Motor neuron (in vitro differentiated cells): ENCODE measurements around the gene SYNE2. TPM values are rescaled to one million over a fixed set of nuclear protein-coding genes. Genes with fewer than 3 reads are reported as not detected.
"Not testable (repeated sequence)": the region's sequence is repeated elsewhere in the genome, so short reads cannot be mapped to it uniquely, and the experiment has no call there.

Source experiments
- ATAC-seq, 8 experiments: fragments of 200-7000 bp; cut with Tn5 transposase; replicated peaks in 6 of 8; 2 replicates each; pipeline ENCODE4 v1.8.0; 2021; ENCODE audit warnings: mild to moderate bottlenecking in 8 of 8, moderate library complexity in 8 of 8
- H3K27ac ChIP-seq, 2 donors: fragments of 250-450 bp; sonication (Bioruptor Pico); 2 replicates each; pipeline ENCODE4 v1.9.0; 2021; ENCODE audit warnings: antibody characterized with exemption in 2 of 2, mild to moderate bottlenecking in 2 of 2, moderate library complexity in 1 of 2
- H3K4me1 ChIP-seq, 2 donors: fragments of 250-450 bp; sonication (Bioruptor Pico); replicated peaks in 1 of 2; 2 replicates each; pipeline ENCODE4 v1.6.1; 2021; ENCODE audit warnings: antibody characterized with exemption in 2 of 2, mild to moderate bottlenecking in 2 of 2, moderate library complexity in 1 of 2
- H3K4me3 ChIP-seq, 5 donors: fragments of 250-450 bp; sonication (Bioruptor Pico); 2 replicates each; pipeline ENCODE4 v1.9.0; 2021; ENCODE audit warnings: antibody characterized with exemption in 5 of 5, mild to moderate bottlenecking in 5 of 5, moderate library complexity in 4 of 5
- WGBS, 10 experiments: fragments of 450-650 bp; shearing (Covaris generic); methylation state at CpG; one replicate each; pipeline ENCODE4 v1.0.0; 2022; 5-methylcytosine and 5-hydroxymethylcytosine counted together
- in situ Hi-C, 9 experiments: fragments of 400-800 bp; cut with MboI; loops; one replicate each; pipeline ENCODE4 v1.15.0; 2021; ENCODE audit warnings: low sequenced_read_pairs in 9 of 9, low pct_unique_long_range_greater_than_20kb in 2 of 9; ENCODE audit not compliant: unreplicated experiment in 9 of 9
- total RNA-seq, 8 experiments: library from RNA; unstranded; fragments of 300-600 nt; gene quantifications; 2 replicates each; pipeline versions ENCODE4 v1.2.3 to v1.2.4, GENCODE V29; 2022

The SYNE2 gene
- total RNA-seq, 8 experiments from 2014 or later, result 3.6 to 51.3 (median 34.2) TPM

DNA sequence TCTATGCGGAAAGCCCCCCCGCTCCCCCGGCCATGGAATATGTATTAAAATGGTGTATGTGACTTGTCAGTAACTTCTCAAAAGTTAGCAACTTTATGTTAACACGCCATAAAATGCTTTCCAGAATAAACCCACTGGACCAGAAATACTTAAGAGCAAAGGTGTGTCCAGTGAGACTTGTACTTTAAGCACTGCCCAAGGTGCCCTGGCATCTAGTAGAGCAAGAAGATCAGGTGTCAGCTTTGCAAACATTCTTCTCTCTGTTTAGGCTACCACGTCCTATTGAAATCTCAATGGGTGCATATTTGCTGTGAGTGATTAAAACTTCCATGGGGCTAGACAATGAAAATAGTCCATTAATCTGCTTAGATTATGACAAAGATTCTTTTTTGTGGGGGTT lies 240.1 kb downstream of the SYNE2 start:
- Histone ChIP-seq H3K4me3 (no peak overlapping the region), H3K27ac (no peak overlapping the region), H3K4me1 (peaks cover 9 to 10% of the 10 kb centered on the region in 2 donors)
- in situ Hi-C loops, result no loop called here
- WGBS, 10 experiments, result 43 to 100% (median 86%) methylated on average over 1 to 5 of the region's 5 CpGs; no CpG with 5 or more reads in 1 of the 10 experiments
- no peak for ATAC-seq

DNA sequence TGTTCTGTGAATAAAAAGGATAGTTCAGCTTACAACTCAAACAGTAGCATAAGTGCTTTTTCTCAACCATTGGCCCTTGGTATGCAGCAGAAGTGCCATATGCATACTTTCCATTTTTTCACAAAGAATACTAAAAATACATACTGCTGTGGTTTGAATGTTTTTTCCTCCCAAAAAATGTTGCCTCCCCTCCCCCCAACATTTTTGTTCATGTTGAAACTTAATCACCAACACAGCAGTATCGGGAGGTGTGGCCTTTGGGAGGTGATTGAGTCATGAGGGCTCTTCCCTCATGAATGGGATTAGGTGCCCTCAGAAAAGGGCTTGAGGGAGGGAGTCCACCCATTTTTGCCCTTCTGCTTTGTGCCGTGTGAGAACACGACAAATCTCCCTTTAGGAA lies 242.8 kb downstream of the SYNE2 start:
- ATAC-seq, result no peak
- H3K4me1 ChIP-seq, result peaks cover 2 to 3% of the 10 kb centered on the region in 2 donors
- no peak overlapping the region for H3K4me3 ChIP-seq
- in situ Hi-C loops, result no loop called here
- WGBS, 10 experiments, result 86 to 100% (median 100%) methylated on average over 1 to 3 of the region's 3 CpGs; no CpG with 5 or more reads in 4 of the 10 experiments
- H3K27ac ChIP-seq, result no peak overlapping the region

- H3K4me1 ChIP-seq, result peaks cover 0 to 3% of the 10 kb centered on the region in 2 donors
- ATAC-seq, result no peak
- no peak overlapping the region for H3K27ac ChIP-seq
- 33 to 100% (median 82%) methylated on average over 1 to 4 of the region's 4 CpGs; no CpG with 5 or more reads in 1 of the 10 experiments for WGBS, 10 experiments
- H3K4me3 ChIP-seq, result no peak overlapping the region
- in situ Hi-C loops, result no loop called here
Measured at GRCh38 chr14:64098120-64098519, 245.3 kb downstream of the SYNE2 start.

DNA sequence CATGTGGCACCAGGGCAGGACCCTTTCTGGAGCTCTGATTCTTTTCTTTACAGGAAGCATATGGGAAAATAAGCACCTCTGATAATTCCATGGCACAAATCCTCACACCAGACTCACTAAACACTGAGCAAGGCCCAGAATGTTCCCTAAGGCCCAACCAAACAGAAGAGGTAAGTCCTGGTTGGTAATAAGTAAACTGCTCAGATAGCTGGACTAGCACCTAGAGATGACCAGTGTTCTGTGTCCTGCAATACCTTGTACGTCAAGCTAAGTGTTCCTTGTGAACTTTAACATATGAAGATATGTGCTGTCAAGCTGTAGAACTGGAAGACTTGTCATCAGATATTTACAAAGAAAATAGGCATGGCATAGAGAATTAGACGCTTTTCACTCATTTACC lies 254.6 kb downstream of the SYNE2 start:
- H3K27ac ChIP-seq, result no peak overlapping the region
- H3K4me3 ChIP-seq, result no peak overlapping the region
- WGBS, 10 experiments, result 80 to 100% (median 100%) methylated on average over 1 to 2 of the region's 2 CpGs; no CpG with 5 or more reads in 3 of the 10 experiments
- in situ Hi-C loops, result no loop called here
- ATAC-seq, result no peak
- no peaks in the 10 kb centered on the region for H3K4me1 ChIP-seq

GRCh38 chr14:64109819-64110554 lies 257.2 kb downstream of the SYNE2 start:
- peak in 1 of 8 experiments; percentile 22 for ATAC-seq
- in situ Hi-C loops, result no loop called here
- Histone ChIP-seq H3K4me1 (peaks cover 0 to 6% of the 10 kb centered on the region in 2 donors), H3K27ac (no peak overlapping the region), H3K4me3 (no peak overlapping the region)
- 0 to 100% (median 91%) methylated on average over 1 of the region's 1 CpG; no CpG with 5 or more reads in 2 of the 10 experiments for WGBS, 10 experiments

GRCh38 chr14:64110802-64111201 lies 258.0 kb downstream of the SYNE2 start:
- WGBS, 10 experiments, result 83 to 100% (median 100%) methylated on average over 1 of the region's 1 CpG; no CpG with 5 or more reads in 3 of the 10 experiments
- in situ Hi-C loops, result no loop called here

DNA sequence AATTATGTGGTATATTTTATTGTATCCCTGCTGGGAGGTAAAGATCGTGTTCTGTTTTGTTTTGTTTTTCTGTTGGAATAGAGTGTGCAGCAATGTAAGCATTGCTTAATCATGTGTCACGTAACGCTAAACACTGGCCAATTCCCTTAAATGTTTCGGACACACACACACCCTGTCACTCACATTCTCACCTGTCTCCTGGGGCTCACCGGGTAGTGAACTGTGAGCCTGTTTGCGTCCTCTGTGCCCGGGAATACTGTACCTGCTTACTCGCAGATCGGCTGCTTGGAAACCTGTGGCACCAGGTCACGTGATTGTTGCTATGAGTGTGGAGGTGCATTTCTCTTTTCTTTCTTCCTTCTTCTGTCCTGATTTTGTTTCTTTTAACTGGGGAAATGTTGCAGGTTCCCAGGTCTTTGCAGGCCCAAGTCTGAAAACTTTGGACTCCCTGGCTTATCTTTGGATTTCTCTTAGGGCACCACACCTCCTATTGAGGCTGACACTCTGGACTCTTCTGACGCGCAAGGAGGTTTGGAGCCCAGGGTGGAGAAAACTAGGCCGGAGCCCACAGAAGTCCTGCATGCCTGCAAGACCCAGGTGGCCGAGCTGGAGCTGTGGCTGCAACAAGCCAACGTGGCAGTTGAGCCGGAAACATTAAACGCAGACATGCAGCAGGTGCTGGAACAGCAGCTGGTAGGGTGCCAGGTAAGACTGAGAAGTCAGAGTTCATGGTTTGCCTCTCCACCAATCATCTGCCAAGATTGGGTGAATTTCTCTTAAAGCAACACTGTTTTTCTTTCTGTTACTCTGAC lies 260.3 kb downstream of the SYNE2 start:
- in situ Hi-C loops, result no loop called here
- Histone ChIP-seq H3K4me3 (no peak overlapping the region), H3K27ac (no peak overlapping the region), H3K4me1 (peaks cover 0 to 6% of the 10 kb centered on the region in 2 donors)
- 84 to 100% (median 93%) methylated on average over 1 to 15 of the region's 17 CpGs for WGBS, 10 experiments
- ATAC-seq, result no peak

More at GRCh38 chr14:64110802-64111201, 258.0 kb downstream of the SYNE2 start:
- Histone ChIP-seq H3K4me3 (no peak overlapping the region), H3K4me1 (peaks cover 0 to 6% of the 10 kb centered on the region in 2 donors), H3K27ac (no peak overlapping the region)
- ATAC-seq, result no peak

DNA sequence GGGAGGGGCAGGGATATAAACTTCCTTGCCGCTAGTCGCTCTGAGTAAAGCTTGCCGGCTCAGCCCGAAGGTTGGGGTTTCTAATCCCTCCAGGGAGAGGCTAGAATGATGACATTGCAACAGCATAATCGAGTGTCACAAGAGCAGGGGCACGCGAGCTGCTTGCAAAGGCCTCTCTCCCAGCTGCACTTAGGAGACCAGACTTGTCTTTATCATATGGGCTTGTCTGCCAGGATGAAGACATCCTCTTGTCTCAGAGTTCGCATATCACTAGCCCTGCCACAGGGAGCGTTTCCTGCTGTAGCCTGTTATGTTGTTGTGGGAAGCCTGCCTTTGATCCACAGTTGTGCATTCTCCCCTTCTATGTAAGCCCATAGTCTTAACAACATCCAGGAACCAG lies 261.4 kb downstream of the SYNE2 start:
- WGBS, 10 experiments, result 47 to 83% (median 54%) methylated on average over 2 to 8 of the region's 9 CpGs; no CpG with 5 or more reads in 4 of the 10 experiments
- Histone ChIP-seq H3K27ac (peak overlapping the region in 1 of 2 donors; percentile 49), H3K4me1 (peaks cover 0 to 6% of the 10 kb centered on the region in 2 donors), H3K4me3 (no peak overlapping the region)
- in situ Hi-C loops, result no loop called here
- peak in 7 of 8 experiments; percentile 25 to 92 (median 82) for ATAC-seq

DNA sequence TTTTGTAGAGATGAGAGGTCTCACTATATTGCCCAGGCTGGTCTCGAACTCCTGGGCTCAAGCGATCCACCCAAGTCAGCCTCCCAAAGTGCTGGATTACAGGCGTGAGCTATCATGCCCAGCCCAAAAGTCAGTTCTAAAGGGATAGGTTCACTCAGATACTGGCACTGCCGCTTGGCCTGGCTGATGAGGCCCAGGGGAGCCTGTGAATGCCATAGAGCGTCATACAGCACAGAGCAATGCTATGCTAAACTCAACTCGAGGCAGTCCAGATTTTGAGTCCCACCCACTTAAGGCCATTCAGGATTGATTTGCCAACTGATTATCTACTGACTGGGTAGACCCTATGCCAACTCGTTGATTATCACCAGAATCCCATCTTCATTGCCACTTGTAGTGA lies 262.0 kb downstream of the SYNE2 start:
- Histone ChIP-seq H3K4me3 (no peak overlapping the region), H3K27ac (peak overlapping the region in 1 of 2 donors; percentile 49), H3K4me1 (peaks cover 0 to 6% of the 10 kb centered on the region in 2 donors)
- in situ Hi-C loops, result no loop called here
- peak in 1 of 8 experiments; percentile 23 for ATAC-seq
- WGBS, 10 experiments, result 71 to 100% (median 89%) methylated on average over 1 to 3 of the region's 7 CpGs; no CpG with 5 or more reads in 2 of the 10 experiments

DNA sequence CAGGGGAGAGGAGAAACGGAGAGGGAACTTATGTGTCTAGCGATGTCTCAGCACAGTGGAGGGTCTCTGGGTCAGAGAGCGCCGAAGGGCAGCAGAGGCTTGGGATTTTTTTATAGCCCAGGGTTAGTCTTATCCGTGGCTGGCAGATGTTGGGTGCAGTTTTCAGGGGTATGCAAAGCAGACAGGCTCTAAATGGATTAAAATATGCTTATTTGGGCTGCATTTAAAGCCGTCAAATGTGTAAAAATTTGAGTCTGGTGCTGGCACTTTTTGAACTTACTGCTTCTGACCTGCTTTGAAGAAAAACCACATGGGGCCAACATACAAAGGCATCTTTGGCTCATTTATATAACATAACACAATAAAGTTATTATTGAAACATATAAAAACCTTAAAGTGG lies 262.6 kb downstream of the SYNE2 start:
- in situ Hi-C loops, result no loop called here
- H3K4me3 ChIP-seq, result no peak overlapping the region
- H3K4me1 ChIP-seq, result peaks cover 0 to 6% of the 10 kb centered on the region in 2 donors
- WGBS, 10 experiments, result 13 to 100% (median 65%) methylated on average over 1 to 5 of the region's 6 CpGs; no CpG with 5 or more reads in 4 of the 10 experiments
- H3K27ac ChIP-seq, result no peak overlapping the region
- ATAC-seq, result peak in 3 of 8 experiments; percentile 20 to 77 (median 21)

DNA sequence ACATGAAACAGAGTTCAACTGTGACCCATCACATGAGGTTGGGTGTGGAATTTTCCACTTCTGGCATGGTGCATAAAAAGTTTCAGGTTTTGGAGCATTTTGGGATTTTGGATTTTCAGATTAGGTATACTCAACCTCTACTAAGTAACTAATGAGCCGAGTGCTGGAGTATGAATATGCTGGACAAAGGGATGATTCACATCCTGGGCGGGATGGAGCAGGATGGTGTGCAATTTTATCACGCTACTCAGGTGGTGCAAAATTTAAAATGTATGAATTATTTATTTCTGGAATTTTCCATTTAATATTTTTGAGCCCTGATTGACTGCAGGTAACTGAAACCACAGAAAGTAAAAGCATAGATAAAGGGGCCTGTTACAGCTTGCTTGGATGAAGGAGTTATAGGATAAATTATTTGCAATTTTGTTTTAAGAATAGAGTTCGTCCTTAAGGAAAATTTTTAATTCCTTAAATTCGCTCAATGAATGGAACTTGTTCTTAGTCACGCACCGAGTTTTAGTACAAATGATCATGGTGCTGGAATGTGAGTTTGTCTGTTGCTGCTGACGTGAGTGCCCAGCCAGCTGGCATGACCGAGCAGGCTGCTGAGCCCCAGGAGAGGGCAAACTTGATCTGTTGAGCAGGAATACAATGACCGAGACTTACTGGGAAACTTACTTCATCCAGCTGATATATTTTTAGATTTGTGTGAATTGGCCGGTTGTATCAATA lies 265.0 kb downstream of the SYNE2 start:
- no peak overlapping the region for H3K27ac ChIP-seq
- peak in 2 of 8 experiments; percentile 34 to 59 for ATAC-seq
- H3K4me1 ChIP-seq, result peaks cover 0 to 6% of the 10 kb centered on the region in 2 donors
- H3K4me3 ChIP-seq, result no peak overlapping the region
- in situ Hi-C loops, result no loop called here
- 35 to 100% (median 91%) methylated on average over 2 to 11 of the region's 11 CpGs; no CpG with 5 or more reads in 1 of the 10 experiments for WGBS, 10 experiments

GRCh38 chr14:64118403-64118742 lies 265.6 kb downstream of the SYNE2 start:
- ATAC-seq, in situ Hi-C loops, H3K4me3 ChIP-seq, H3K4me1 ChIP-seq, H3K27ac ChIP-seq: not testable (repeated sequence)
- WGBS, 10 experiments, result 76 to 100% (median 96%) methylated on average over 1 to 6 of the region's 7 CpGs; no CpG with 5 or more reads in 4 of the 10 experiments
